Sigmoid colon (tissue), 7 donors: ENCODE results near the gene GREM2. TPM values are rescaled to one million over a fixed set of nuclear protein-coding genes. Genes with fewer than 3 reads are reported as not detected.
A peak's percentile ranks its signal among the peaks of the same experiment; 100 is the strongest.

ENCODE experiments used
- DNase-seq: peaks from one replicate; pipeline ENCODE4 v3.0.0-alpha.2; 2019
- H3K27ac ChIP-seq, 4 donors: fragments of 200-600 bp; sonication (generic); one replicate each; pipeline ENCODE4 v1.5.1; 2016 to 2019; ENCODE audit warnings: mild to moderate bottlenecking in 1 of 4
- H3K27me3 ChIP-seq, 3 donors: fragments of 200-600 bp; sonication (generic); one replicate each; pipeline ENCODE4 v1.5.1; 2019; ENCODE audit warnings: mild to moderate bottlenecking in 1 of 3
- H3K36me3 ChIP-seq, 4 donors: fragments of 200-600 bp; sonication (generic); one replicate each; pipeline ENCODE4 v1.5.1; 2016 to 2019
- H3K4me1 ChIP-seq, 4 donors: fragments of 200-600 bp; sonication (generic); one replicate each; pipeline ENCODE4 v1.5.1; 2017 to 2019
- H3K4me3 ChIP-seq, 4 donors: fragments of 200-600 bp; sonication (generic); one replicate each; pipeline ENCODE4 v1.5.1; 2017 to 2019; ENCODE audit warnings: mild to moderate bottlenecking in 2 of 4, moderate library complexity in 1 of 4
- H3K9me3 ChIP-seq, 4 donors: fragments of 200-600 bp in 3 of 4; sonication (generic) in 3 of 4; one replicate each; pipeline versions ENCODE4 v1.5.1 to v1.6.1; 2013 to 2019
- EP300 ChIP-seq, 4 donors: sonication (generic); formaldehyde crosslinking; IDR thresholded peaks; one replicate each; pipeline ENCODE4 v1.6.1; 2017; ENCODE audit warnings: antibody characterized with exemption in 4 of 4
- POLR2A ChIP-seq, 2 donors: fragments of 450-650 bp; IDR thresholded peaks; one replicate each; pipeline ENCODE4 v1.6.1; 2016; ENCODE audit warnings: antibody characterized with exemption in 2 of 2, mild to moderate bottlenecking in 2 of 2, moderate library complexity in 2 of 2
- POLR2AphosphoS5 ChIP-seq, 4 donors: sonication (generic); formaldehyde crosslinking; IDR thresholded peaks; one replicate each; pipeline ENCODE4 v1.6.1; 2017; ENCODE audit warnings: antibody characterized with exemption in 4 of 4
- WGBS, 2 donors: extraction: QIAGEN DNeasy Blood & Tissue Kit; methylation state at CpG; one replicate each; pipeline ENCODE4 v1.1.7; 2013; 5-methylcytosine and 5-hydroxymethylcytosine counted together
- intact Hi-C: fragments of 100-400 bp; cut with DNase I; formaldehyde crosslinking; loops from one replicate; pipeline ENCODE4 v1.15.1; 2023
- polyA plus RNA-seq, 3 donors: library from polyadenylated mRNA; stranded (reverse); fragments of 200-250 nt; gene quantifications; one replicate each; pipeline ENCODE4 v1.2.3, GENCODE V29; 2013
- total RNA-seq, 4 donors: library from RNA; depleted of rRNA; stranded (reverse); fragments of >200 nt; gene quantifications; one replicate each; pipeline ENCODE4 v1.1.0, GENCODE V29; 2016
- TF ChIP-seq, protein P1 (sequence below), 4 experiments: fragments of 450-650 bp in 3 of 4; fragments of 200-600 bp in 1 of 4; IDR thresholded peaks; one replicate each; pipeline ENCODE4 v1.5.1; 2016 to 2019; ENCODE audit warnings: antibody characterized with exemption in 4 of 4, mild to moderate bottlenecking in 3 of 4, moderate library complexity in 2 of 4
- donor health status: healthy with polysubstance abuse.
- donor health status: Bipolar disorder and iron deficiency.
- donor health status: healthy.

GREM2 gene
- total and polyA plus RNA-seq, 7 donors = 0.46 to 18.7 (median 9.4) TPM

DNA sequence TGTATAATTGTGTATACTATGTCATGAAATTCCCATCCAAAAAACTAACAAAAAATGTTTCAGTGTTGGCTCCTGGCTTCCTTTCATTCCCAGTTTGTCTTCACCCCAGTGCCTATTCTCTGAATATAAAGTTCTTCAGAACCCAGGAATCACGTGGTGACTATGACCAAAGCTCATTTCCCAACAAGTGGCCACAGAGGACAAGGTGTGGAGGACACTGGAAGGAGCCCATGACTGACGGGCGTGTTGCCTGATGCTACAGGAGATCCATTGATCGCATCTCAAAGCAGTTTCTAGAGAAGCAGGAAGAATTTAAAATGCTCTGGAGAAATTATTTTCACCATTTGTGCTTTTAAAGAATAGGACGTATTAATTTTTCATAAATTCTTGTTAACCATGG lies 7.4 kb upstream of the GREM2 start:
- WGBS, 2 donors = 80 to 88% methylated on average over 5 of the region's 5 CpGs

DNA sequence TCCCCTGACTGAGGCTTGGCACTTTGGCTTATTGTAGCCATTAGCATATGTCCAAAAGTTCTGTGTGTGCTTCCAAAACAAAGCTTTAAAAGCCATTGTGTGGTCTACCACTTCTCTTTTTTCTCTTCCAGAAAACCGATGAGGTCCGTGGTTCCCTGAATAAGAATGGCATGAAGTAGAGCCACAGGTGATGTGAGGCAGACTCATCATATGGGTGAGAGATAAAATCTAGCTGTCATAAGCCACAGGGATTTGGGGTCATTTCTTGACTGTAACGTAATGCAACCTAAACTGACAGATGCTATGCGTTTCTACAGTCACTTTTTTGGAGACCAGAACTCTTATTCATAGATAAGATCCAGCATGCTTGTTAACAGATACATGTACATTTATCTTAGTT lies 7.0 kb upstream of the GREM2 start:
- Histone ChIP-seq H3K36me3 (no peaks in the 10 kb centered on the region), H3K9me3 (no peaks in the 10 kb centered on the region), H3K27ac (no peak overlapping the region), H3K4me1 (no peaks in the 10 kb centered on the region), H3K27me3 (no peaks in the 10 kb centered on the region), H3K4me3 (no peak overlapping the region)
- TF ChIP-seq, protein P1, sequence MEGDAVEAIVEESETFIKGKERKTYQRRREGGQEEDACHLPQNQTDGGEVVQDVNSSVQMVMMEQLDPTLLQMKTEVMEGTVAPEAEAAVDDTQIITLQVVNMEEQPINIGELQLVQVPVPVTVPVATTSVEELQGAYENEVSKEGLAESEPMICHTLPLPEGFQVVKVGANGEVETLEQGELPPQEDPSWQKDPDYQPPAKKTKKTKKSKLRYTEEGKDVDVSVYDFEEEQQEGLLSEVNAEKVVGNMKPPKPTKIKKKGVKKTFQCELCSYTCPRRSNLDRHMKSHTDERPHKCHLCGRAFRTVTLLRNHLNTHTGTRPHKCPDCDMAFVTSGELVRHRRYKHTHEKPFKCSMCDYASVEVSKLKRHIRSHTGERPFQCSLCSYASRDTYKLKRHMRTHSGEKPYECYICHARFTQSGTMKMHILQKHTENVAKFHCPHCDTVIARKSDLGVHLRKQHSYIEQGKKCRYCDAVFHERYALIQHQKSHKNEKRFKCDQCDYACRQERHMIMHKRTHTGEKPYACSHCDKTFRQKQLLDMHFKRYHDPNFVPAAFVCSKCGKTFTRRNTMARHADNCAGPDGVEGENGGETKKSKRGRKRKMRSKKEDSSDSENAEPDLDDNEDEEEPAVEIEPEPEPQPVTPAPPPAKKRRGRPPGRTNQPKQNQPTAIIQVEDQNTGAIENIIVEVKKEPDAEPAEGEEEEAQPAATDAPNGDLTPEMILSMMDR (IDR thresholded peaks at IDR 0.05) = no peak
- intact Hi-C loops = no loop called here
- DNase-seq = no peak
- WGBS, 2 donors = 58 to 86% methylated on average over 4 of the region's 4 CpGs

More for the DNA sequence above, 7.4 kb upstream of the GREM2 start:
- Histone ChIP-seq H3K4me3 (no peak overlapping the region), H3K27me3 (no peaks in the 10 kb centered on the region), H3K27ac (no peak overlapping the region), H3K4me1 (no peaks in the 10 kb centered on the region), H3K36me3 (no peaks in the 10 kb centered on the region), H3K9me3 (no peaks in the 10 kb centered on the region)
- DNase-seq = no peak
- intact Hi-C loops = no loop called here
- TF ChIP-seq POLR2AphosphoS5 (IDR thresholded peaks at IDR 0.05) (no peak), POLR2A (IDR thresholded peaks at IDR 0.05) (no peak), EP300 (IDR thresholded peaks at IDR 0.05) (no peak)
- TF ChIP-seq, protein P1 (IDR thresholded peaks at IDR 0.05) = no peak

DNA sequence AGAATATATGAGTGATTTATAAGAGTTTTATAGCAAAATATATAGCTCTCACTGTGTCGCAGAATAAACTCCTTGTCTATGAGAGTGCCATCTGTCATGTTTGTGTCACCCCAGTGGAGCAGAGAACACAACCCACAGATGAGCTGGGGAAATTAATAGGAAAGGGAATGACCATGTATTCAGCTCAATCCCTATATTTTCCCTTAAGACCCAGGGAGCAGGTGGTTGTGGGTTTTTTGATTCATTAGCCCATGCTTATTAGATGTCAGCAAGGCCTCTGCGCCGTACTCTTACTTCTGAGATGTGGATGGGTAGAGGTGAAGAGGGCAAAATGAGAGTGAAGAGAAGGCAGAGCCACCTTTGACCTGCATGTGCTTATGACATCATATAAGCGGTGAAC lies 4.1 kb upstream of the GREM2 start:
- no peaks in the 10 kb centered on the region for H3K27me3 ChIP-seq

GRCh38 chr1:240613356-240614142 lies 1.6 kb upstream of the GREM2 start:
- WGBS, 2 donors = 32 to 38% methylated on average over 5 of the region's 5 CpGs
- DNase-seq = no peak
- Histone ChIP-seq H3K9me3 (no peaks in the 10 kb centered on the region), H3K27me3 (no peaks in the 10 kb centered on the region), H3K36me3 (no peaks in the 10 kb centered on the region), H3K4me1 (peaks cover 0 to 24% (median 15%) of the 10 kb centered on the region in 4 donors), H3K27ac (peak overlapping the region in 1 of 4 donors; percentile 5), H3K4me3 (no peak overlapping the region)
- TF ChIP-seq EP300 (IDR thresholded peaks at IDR 0.05) = no peak
- no peak for TF ChIP-seq POLR2AphosphoS5 (IDR thresholded peaks at IDR 0.05)
- TF ChIP-seq, protein P1 (IDR thresholded peaks at IDR 0.05) = no peak
- no peak for TF ChIP-seq POLR2A (IDR thresholded peaks at IDR 0.05)
- intact Hi-C loops = loop anchor here (2.0 to 5.0 kb wide), 2 partner anchors 53 to 79 kb away; no protein-coding TSS in a partner anchor

More for the DNA sequence above, 4.1 kb upstream of the GREM2 start:
- Histone ChIP-seq H3K9me3 (no peaks in the 10 kb centered on the region), H3K4me3 (no peak overlapping the region), H3K4me1 (peaks cover 0 to 8% (median 3%) of the 10 kb centered on the region in 4 donors), H3K36me3 (no peaks in the 10 kb centered on the region), H3K27ac (no peak overlapping the region)
- no peak for DNase-seq
- TF ChIP-seq, protein P1 (IDR thresholded peaks at IDR 0.05) = no peak
- TF ChIP-seq EP300 (IDR thresholded peaks at IDR 0.05) (no peak), POLR2AphosphoS5 (IDR thresholded peaks at IDR 0.05) (no peak), POLR2A (IDR thresholded peaks at IDR 0.05) (no peak)
- intact Hi-C loops = no loop called here
- 93 to 95% methylated on average over 4 of the region's 4 CpGs for WGBS, 2 donors
